ELR (cell line): ENCODE data around the gene ARHGEF1.
A peak's percentile ranks its signal among the peaks of the same experiment; 100 is the strongest.
"Not testable (repeated sequence)": the region's sequence is repeated elsewhere in the genome, so short reads cannot be mapped to it uniquely, and the experiment has no call there.

Source experiments
- DNase-seq: peaks from one replicate; pipeline ENCODE4 v3.0.0-alpha.2; 2015; ENCODE audit warnings: low read depth

The ARHGEF1 gene

GRCh38 chr19:41930926-41931592 is 48.1 kb downstream of the ARHGEF1 start:
- no peak for DNase-seq

GRCh38 chr19:41932259-41932719 is 49.3 kb downstream of the ARHGEF1 start:
- DNase-seq: no peak

DNA sequence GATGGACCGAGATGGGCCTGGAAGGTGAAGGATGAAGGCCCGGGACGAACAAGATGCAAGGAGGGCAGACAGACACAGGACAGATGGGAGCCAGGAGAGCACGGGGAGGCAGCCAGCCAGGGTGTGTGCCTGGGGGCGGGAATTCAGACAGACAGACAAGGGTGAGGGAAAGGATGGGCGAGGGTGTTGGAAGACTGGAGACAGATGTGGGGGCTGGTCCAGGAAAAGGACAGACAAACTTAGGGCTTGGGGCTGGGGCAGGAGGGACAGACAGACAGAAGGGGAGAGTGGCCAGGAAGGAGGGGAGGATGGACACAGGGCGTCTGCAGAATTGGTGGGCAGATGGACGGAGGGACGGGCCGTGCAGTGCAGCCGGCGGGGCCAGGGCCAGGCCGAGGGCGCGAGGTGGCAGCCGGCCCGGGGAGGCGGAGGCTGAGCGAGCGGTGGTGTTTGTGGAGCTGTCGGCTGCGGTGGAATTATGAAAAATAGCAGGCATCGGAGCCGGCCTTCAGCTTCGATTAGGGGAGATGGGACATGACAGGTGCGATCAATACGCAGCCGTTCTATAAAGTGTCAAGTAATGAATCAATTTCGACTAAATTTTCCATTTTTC is 49.8 kb downstream of the ARHGEF1 start:
- no peak for DNase-seq

- no peak for DNase-seq
These were observed 50.9 kb downstream of the ARHGEF1 start for GRCh38 chr19:41933693-41934426.

- peak; percentile 72 for DNase-seq
These were observed 51.9 kb downstream of the ARHGEF1 start for GRCh38 chr19:41934849-41935374.

GRCh38 chr19:41935760-41936415 is 52.9 kb downstream of the ARHGEF1 start:
- DNase-seq: no peak

GRCh38 chr19:41936416-41936850 is 53.4 kb downstream of the ARHGEF1 start:
- DNase-seq: peak; percentile 52

GRCh38 chr19:41936961-41937360 is 54.0 kb downstream of the ARHGEF1 start:
- DNase-seq: no peak

GRCh38 chr19:41937525-41938468 is 54.8 kb downstream of the ARHGEF1 start:
- no peak for DNase-seq

GRCh38 chr19:41939209-41939608 is 56.2 kb downstream of the ARHGEF1 start:
- not testable (repeated sequence) for DNase-seq

DNA sequence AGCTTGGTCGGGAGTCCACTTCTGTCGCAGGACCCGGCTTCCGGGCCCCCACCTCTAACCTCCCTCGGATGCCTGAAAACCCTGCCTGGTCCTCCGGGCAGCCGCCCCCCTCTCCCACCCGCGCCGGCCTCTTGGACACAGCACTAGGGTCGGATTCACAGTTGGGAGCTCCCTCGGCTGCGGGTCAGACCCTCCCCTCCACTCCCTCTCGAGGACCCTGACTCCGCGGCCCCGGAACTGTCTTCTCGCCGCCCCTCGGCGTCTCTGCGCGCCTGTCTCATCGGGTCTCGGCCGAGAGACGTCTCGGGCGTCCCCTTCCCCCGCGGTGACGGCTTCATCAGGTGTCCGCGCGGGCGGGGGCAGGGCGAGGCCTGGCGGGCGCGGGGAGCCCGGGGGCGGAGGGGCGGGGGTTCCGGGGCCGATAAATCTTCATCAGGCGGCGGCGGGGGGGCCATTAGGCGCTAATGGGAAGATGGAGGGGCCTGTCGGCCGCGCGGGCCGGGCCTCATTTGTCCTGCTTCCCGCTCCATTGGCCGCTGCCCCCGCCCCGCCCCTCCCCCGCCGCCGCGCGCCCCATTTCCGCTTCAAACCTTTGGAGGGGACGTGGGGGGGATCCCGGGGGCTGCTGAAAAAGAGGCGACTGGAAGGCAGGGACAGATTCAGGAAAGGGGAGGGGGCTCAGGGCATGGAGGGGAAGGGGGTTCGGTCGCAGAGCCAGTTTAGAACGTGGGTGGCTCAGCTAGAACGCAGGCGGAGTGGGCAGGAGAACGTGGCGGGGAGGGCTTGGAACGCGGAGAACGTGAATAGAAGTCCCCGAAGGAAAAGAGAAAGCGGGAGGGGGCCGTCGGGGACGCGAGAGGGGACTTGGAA is 57.1 kb downstream of the ARHGEF1 start:
- DNase-seq: peak; percentile 41

DNA sequence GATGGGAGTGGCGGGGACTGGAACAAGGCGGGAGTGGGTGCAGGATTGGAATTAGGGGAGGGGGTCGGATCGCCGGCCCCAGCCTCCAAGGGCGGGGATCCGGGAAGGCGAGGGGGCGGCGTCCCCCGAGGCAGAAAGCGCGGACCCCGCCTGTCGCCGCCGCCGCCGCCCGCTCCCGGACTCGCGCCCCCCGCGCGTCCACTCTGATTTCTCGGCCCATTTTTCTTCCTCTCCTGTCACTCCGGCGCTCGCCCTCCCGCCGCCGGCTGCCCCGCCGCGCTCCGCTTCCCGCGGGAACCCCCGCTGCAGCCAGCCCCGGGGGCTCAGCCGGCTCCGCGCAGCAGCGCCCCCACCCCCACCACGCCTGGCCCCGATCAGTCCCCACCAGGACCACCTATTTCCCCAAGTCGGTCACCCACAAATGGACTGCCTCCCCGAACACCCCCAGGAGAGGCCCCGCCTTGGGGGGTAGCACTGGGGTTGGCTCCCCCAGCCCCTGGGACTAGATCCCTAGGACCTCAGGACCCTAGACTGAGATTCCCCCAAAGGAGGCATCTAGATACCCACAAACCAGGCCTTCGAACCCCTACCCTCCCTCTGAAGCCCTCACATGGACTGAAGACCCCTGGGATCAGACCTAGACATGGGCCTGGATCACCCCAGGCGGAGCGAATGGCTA is 57.9 kb downstream of the ARHGEF1 start:
- DNase-seq: no peak

DNA sequence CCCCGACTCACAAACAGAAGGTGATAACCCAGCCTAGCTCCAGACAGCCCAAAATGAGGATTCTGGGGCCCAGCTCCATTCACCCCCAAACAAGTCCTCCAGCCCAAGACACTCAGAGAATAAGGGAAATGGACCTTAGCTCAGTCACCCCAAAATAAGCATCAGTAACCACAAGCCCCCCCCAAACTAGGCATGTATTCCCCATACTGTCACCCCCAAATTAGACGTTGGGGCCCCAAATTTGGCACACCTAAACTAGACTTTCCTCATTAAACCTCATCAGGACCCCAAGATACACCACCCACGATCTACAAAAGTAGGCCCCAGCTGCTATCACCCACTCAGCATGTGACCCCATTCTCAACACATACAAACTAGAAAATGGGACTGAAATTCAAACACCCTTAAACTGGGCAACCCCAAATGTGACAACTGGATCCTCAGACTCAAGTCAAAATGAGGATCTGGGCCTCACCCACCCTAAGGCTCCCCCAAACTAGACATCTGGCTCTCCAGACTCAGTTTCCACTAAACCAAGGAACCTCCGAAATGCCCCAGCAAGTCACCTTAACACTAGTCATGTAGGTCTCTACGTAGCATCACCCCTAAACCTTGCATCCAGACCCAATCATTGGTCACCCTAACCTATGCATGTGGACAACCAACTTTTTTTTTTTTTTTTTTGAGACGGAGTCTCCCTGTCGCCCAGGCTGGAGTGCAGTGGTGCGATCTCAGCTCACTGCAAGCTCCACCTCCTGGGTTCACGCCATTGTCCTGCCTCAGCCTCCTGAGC is 58.6 kb downstream of the ARHGEF1 start:
- no peak for DNase-seq

DNA sequence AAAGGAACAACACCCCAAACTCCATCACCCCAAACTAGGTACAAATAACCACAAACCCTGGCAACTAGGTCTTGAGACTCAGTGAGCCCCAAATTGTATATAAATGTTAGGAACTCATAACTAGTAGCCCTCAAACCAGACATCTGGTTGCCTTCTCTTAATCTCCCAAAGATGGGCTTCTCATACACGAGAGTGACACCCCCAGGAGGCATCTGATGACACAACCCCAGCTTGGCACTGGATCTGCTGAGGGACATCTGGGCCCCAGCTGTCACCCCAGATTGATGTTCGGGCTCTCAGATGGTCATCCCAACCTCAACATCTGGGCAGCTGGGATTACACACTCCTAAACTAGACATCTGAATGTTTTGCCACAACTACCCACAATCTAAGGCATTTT is 61.4 kb downstream of the ARHGEF1 start:
- no peak for DNase-seq

DNA sequence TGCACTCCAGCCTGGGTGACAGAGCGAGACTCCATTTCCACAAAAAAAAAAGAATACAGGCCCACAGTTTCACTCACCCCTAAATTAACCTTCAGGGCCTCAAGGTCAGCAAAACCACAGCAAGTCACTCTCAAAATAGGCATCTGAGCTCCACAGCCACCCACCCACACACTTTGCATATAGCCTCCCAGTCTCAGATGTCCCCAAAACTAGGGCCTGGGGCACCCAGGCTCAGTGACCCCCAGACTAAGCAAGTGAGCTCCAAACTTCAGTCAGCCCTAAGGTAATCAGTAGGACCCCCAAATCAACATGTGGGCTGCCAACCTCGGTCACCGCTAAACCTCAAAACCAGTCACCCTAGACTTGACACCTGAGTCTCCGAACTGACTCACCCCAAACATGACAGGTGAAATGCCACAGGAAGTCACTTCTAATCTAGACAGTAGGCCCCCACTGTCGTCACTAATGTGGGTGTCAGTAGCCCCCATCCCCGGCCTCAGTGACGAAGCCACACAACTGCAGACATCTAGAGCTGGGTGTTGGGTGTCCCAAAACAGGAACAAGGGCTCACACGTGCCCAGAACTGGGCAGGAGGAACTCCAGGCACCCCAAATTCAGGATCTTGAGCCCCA is 62.3 kb downstream of the ARHGEF1 start:
- no peak for DNase-seq

- DNase-seq: no peak
These were observed 64.1 kb downstream of the ARHGEF1 start for GRCh38 chr19:41947091-41947490.

GRCh38 chr19:41951686-41952172 is 68.7 kb downstream of the ARHGEF1 start:
- DNase-seq: peak; percentile 71

DNA sequence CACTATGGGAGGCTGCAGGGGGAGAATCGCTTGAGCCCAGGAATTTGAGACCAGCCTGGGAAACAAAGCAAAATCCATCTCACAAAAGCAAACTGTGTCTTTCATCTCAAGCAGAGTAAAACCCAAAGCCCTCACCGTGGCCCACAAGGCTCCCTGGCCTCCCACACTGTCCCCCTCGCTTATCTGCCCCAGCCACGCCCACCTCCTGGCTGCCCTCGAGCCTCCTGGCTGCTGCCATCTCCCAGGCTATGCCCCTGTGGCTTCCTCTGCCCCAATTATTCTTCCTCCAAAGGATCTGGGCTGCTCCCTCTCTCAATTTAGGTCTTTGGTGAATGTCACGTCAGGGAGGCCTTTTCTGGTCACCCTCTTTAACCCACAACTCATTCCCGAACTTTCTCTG is 72.5 kb downstream of the ARHGEF1 start:
- DNase-seq: no peak
